Suppressor macrophage treated with lipopolysaccharide for 4 hours (primary cell): ENCODE data around the gene C19orf67.
"Not testable (repeated sequence)": the region's sequence is repeated elsewhere in the genome, so short reads cannot be mapped to it uniquely, and the experiment has no call there.

Source experiments
- DNase-seq: peaks from one replicate; pipeline ENCODE4 v3.0.0-alpha.2; 2020

Gene C19orf67

DNA sequence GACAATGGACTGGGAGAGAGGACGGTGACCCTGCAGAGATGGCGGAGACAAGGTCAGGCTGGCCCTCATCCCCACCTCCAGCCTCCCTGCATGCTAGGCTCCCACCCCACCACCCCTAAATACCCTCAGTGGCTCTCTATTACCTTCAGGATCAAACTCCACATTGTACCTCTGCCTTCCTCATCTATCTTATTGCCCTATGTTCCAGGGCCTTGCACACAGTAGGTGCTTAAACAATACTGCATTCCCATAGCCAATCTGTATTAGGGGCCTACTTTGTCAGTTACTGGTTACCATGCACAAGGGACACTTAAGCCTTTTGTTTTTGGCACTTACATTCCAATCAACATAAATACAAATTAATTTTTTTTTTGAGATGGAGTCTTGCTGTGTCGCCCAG is 30.2 kb downstream of the C19orf67 start:
- DNase-seq = no peak

- DNase-seq = no peak
These were observed 30.9 kb downstream of the C19orf67 start for GRCh38 chr19:14054721-14055120.

- no peak for DNase-seq
These were observed 31.5 kb downstream of the C19orf67 start for GRCh38 chr19:14054099-14054498.

DNA sequence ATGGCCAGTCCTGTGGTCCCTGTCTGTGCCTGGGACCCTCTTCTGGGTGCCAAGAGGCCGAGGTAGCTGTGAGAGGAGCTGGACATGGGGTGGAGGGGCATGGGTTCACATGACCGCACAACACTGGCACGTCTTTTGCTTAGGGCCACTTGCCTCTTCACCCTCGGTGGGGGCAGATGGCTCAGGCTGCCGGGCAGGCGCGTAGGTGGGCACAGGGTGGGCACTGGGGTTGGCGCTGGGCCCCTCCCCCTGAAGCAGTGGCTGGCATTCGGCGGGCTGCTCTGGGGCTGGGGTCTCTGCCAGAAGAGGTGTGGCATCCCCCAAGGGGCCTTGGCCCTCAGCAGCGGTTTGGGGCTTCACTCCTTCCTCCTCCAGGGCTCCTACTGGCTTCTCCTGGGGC is 32.1 kb downstream of the C19orf67 start:
- DNase-seq = no peak

DNA sequence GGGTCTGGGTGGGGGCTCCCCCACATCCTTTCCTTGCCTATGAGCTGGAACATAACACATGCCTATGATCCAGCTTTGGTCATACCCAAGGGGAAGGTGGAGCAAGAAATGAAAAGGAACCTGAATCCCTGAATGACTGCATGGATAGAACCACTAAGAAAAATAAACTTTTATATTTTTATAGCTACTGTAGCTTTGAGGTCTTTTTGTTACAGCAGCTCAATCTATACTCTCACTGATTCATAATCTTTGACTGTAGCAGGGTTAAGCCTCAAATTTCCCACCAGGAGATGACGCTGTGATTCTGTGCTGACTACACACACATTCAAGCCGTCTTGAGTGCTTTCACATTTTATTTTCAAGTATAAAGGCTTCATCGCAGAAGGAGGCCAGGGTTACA is 32.6 kb downstream of the C19orf67 start:
- DNase-seq = no peak

DNA sequence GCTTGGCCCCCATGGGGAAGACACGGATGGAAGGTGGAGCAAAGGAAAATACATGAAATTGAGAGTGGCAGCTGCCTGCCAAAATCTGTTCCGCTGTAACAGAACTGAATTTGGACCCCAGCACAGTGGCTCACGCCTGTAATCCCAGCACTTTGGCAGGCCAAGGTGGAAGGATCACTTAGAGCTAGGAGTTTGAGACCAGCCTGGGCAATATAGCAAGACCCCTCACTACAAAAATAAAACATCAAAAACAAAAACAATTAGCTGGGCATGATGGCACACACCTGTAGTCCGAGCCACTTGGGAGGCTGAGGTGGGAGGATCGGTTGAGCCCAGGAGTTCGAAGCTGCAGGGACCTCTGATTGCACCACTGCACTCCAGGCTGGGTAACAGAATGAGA is 33.1 kb downstream of the C19orf67 start:
- no peak for DNase-seq

DNA sequence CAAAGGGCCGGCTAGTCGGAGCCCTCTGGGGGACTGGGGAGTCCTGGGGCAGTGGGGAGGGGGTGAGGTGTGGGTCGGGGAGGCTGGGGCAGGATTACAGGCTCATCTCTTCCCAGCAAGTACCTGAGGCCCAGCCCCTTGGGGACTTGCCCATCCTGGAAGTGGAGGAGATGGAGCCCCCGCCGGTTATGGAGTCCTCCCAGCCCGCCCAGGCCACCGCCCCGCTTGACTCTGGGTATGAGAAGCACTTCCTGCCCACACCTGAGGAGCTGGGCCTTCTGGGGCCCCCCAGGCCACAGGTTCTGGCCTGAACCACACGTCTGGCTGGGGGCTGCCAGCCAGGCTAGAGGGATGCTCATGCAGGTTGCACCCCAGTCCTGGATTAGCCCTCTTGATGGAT is 33.6 kb downstream of the C19orf67 start:
- no peak for DNase-seq

DNA sequence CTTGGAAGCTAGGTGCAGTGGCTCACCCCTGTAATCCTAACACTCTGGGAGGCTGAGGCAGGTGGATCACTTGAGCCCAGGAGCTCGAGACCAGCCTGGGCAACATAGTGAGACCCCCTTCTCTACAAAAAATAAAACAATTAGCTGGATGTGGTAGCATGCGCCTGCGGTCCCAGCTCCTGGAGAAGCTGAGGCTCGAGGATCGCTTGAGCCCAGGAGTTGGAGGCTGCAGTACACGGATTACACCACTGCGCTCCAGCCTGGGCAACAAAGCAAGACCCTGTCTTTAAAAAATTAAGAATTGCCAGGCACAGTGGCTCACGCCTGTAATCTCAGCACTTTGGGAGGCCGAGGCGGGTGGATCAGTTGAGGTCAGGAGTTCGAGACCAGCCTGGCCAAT is 34.6 kb downstream of the C19orf67 start:
- DNase-seq = not testable (repeated sequence)

GRCh38 chr19:14050512-14050911 is 35.1 kb downstream of the C19orf67 start:
- no peak for DNase-seq

DNA sequence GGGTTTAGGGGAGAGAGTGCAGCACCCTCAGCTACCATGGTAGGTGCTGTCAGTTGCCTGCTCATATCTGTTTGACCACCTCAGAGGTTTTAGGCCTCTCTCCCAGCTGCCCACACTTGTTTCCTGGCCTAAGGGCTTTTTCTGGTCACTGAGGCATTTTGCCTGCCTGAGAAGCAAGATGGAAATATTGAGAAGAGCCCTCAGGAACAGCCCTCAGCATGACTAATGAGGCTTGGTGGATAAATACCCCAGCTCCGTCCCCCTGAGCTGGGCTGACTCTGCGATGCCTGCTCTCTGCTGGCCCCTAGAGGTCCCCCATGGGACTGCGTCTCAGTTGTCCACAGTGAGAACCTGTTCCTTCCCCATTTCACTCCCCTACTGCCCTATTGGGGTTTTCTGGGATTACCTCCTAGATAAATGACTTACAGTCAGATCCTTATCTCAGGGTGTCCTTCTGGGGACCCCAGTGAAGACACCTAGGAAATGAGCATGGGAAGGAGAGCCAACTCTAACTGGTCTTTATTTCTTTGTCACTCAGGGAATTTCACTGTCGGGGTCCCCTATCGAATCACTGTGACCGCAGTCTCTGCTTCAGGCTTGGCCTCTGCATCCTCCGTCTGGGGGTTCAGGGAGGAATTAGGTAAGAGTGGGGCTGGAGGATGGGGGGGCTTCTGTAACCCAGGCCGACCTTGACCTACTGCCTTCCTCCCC is 37.0 kb downstream of the C19orf67 start:
- DNase-seq = peak; percentile 73

- DNase-seq = not testable (repeated sequence)
These were observed 37.7 kb downstream of the C19orf67 start for GRCh38 chr19:14047866-14048265.

GRCh38 chr19:14042659-14043608 is 42.6 kb downstream of the C19orf67 start:
- peak; percentile 77 for DNase-seq

- DNase-seq = no peak
These were observed 46.4 kb downstream of the C19orf67 start for GRCh38 chr19:14039181-14039580.

DNA sequence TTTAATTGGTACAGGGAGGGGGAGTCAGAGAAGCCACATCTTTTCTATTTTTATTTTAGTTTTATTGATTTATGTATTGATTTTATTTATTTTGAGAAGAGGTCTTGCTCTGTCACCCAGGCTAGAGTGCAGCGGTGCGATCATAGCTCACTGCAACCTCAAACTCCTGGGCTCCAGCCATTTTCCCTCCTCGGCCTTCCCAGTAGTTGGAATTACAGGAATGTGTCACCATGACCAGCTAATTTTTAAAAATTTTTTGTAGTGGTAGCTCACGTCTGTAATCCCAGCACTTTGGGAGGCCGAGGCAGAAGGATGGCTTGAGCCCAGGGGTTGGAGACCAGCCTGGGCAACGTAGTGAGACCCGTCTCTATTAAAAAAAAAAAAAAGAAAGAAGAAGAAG is 49.9 kb downstream of the C19orf67 start:
- DNase-seq = no peak

- not testable (repeated sequence) for DNase-seq
These were observed 50.4 kb downstream of the C19orf67 start for GRCh38 chr19:14035159-14035558.

GRCh38 chr19:14033946-14034345 is 51.6 kb downstream of the C19orf67 start:
- no peak for DNase-seq

DNA sequence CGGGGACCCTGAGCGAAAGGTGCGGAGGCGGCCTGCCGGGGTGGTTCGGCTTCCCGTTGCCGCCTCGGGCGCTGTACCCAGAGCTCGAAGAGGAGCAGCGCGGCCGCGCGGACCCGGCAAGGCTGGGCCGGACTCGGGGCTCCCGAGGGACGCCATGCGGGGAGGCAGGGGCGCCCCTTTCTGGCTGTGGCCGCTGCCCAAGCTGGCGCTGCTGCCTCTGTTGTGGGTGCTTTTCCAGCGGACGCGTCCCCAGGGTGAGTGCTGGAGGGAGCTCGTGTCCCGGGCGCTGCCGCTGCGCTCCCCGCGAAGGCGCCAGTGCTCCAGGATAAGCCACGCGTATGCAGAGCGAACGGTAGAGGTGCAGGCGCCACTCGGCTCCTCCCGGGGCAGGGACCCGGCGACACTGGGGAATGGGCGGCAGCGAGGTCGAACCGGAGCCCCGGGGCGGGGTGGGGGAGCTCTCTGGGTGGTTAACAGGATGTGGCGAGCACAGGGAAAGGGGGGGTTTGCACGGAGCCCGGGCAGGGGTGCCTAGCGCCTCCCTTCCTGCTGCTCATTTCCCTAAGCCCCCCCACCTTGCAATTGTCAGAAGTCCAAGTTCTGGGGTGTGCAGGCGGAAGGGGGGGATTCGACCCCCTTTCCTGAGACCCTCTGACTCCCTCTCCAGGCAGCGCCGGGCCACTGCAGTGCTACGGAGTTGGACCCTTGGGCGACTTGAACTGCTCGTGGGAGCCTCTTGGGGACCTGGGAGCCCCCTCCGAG is 53.7 kb downstream of the C19orf67 start, which contains the start of gene IL27RA:
Gene IL27RA (plus strand): TSS at position 44 of the 762 bp plus-strand sequence. CDS start 111 bp downstream, at position 155.
- DNase-seq = peak; percentile 50
